ENCODE measurements around the gene PGAP1.

The PGAP1 gene

DNA sequence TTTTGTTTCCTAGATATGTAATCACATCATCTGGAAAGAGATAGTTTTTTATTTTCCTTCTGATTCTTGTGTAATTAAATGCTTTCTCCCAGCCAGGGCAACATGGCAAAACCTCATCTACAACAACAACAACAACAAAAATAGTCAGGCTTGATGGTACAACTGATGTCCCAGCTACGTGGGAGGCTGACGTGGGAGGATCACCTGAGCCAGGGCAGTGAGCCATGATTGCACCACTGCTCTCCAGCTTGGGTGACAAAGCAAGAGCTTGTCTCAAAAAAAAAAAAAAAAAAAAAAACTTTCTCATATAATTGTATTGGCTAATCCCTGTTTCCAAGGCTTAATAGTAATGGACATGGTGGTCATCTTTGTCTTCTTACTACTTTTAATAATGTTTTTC is 26.4 kb upstream of the PGAP1 start:
- TF ChIP-seq, protein P1, sequence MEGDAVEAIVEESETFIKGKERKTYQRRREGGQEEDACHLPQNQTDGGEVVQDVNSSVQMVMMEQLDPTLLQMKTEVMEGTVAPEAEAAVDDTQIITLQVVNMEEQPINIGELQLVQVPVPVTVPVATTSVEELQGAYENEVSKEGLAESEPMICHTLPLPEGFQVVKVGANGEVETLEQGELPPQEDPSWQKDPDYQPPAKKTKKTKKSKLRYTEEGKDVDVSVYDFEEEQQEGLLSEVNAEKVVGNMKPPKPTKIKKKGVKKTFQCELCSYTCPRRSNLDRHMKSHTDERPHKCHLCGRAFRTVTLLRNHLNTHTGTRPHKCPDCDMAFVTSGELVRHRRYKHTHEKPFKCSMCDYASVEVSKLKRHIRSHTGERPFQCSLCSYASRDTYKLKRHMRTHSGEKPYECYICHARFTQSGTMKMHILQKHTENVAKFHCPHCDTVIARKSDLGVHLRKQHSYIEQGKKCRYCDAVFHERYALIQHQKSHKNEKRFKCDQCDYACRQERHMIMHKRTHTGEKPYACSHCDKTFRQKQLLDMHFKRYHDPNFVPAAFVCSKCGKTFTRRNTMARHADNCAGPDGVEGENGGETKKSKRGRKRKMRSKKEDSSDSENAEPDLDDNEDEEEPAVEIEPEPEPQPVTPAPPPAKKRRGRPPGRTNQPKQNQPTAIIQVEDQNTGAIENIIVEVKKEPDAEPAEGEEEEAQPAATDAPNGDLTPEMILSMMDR (IDR thresholded peaks at IDR 0.05; ENCODE audit: control insufficient read depth, extremely low read depth, insufficient read depth), result no peak
- DNase-seq (ENCODE audit: low read depth), result no peak
- no peak overlapping the region for H3K4me3 ChIP-seq (ENCODE audit: low read depth, low read length)

DNA sequence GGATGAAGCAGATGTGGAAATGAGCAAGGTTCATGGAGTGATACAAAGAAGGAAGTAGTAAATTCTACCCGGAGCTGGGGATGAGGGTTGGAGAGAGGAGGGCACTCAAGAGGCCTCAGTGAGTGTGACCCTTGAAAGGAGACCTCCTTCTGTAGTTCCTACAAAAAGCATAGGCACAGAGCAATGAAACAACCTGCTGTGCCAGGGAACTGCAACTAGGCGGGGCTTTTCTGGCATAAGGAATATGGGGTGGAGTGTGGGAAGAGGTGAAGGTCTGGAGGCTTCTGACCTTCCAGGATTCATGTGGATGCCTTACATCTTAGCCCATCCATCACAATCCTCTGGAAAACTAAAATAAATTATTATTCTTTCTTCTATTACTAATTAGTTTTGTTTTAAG is 25.5 kb upstream of the PGAP1 start:
- TF ChIP-seq, protein P1 (IDR thresholded peaks at IDR 0.05; ENCODE audit: control insufficient read depth, extremely low read depth, insufficient read depth), result no peak
- H3K4me3 ChIP-seq (ENCODE audit: low read depth, low read length), result no peak overlapping the region
- no peak for DNase-seq (ENCODE audit: low read depth)

DNA sequence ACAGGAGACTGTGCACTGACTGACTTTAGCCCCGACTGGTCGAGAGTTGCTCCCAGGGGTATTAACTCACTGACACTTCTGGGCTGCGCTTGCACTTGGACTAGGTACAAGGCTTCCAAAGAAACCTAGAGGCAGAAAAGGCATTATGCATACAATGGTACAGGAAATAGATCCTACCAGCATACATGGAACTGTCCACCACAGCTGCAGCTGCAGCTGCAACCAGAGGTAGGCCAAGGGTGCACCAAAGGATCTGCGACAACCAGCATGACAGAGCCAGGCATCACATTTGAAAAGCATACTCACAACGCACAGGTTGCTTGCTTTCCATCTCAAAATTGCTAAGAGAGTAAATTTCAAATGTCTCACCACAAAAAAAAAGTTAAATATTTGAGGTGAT is 22.6 kb upstream of the PGAP1 start:
- H3K4me3 ChIP-seq (ENCODE audit: low read depth, low read length), result no peak overlapping the region
- TF ChIP-seq, protein P1 (IDR thresholded peaks at IDR 0.05; ENCODE audit: control insufficient read depth, extremely low read depth, insufficient read depth), result no peak

DNA sequence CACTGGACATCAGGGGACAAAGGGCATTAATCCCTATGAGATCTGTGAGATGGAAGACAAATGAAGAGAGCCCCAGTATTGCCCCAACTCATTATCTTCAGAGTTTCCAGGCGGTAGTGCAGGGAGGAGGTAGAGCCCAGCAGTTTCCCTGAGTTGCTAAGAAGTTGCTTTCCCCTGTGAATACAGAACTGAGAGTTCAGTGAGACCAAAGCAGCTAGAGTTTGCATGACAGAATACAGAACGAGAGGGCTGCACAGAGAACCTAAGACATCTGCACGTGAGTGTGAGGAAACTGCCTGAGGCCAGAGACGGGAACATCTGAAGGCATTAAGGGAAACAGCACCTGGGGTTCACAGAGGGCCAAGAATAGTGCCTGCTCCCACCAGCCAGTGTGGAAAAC is 18.1 kb upstream of the PGAP1 start:
- no peak overlapping the region for H3K4me3 ChIP-seq (ENCODE audit: low read depth, low read length)
- TF ChIP-seq, protein P1 (IDR thresholded peaks at IDR 0.05; ENCODE audit: control insufficient read depth, extremely low read depth, insufficient read depth), result no peak
- DNase-seq (ENCODE audit: low read depth), result no peak

More for the DNA sequence above, 22.6 kb upstream of the PGAP1 start:
- no peak for DNase-seq (ENCODE audit: low read depth)

GRCh38 chr2:196941398-196942078 is 15.0 kb upstream of the PGAP1 start:
- DNase-seq (ENCODE audit: low read depth), result no peak
- TF ChIP-seq, protein P1 (IDR thresholded peaks at IDR 0.05; ENCODE audit: control insufficient read depth, extremely low read depth, insufficient read depth), result no peak
- H3K4me3 ChIP-seq (ENCODE audit: low read depth, low read length), result no peak overlapping the region

- no peak for DNase-seq (ENCODE audit: low read depth)
- TF ChIP-seq, protein P1 (IDR thresholded peaks at IDR 0.05; ENCODE audit: control insufficient read depth, extremely low read depth, insufficient read depth), result no peak
- no peak overlapping the region for H3K4me3 ChIP-seq (ENCODE audit: low read depth, low read length)
Measured at GRCh38 chr2:196939371-196939770, 12.9 kb upstream of the PGAP1 start.

- H3K4me3 ChIP-seq (ENCODE audit: low read depth, low read length), result no peak overlapping the region
- TF ChIP-seq, protein P1 (IDR thresholded peaks at IDR 0.05; ENCODE audit: control insufficient read depth, extremely low read depth, insufficient read depth), result no peak
- no peak for DNase-seq (ENCODE audit: low read depth)
Measured at GRCh38 chr2:196935432-196935831, 8.9 kb upstream of the PGAP1 start.

All from LNCaP clone FGC (cell line).